Tibial artery (tissue), 4 donors: Measurements from ENCODE around the gene FGGY.

ENCODE experiments used
- DNase-seq, 2 donors: peaks; one replicate each; pipeline ENCODE4 v3.0.0-alpha.2; 2019
- H3K27ac ChIP-seq, 2 donors: fragments of 200-600 bp; sonication (generic) in 1 of 2; 1 replicate in 1 of 2; 2 replicates in 1 of 2; pipeline ENCODE4 v1.5.1; 2018 to 2019; ENCODE audit warnings: mild to moderate bottlenecking in 1 of 2
- H3K27me3 ChIP-seq, 2 donors: fragments of 200-600 bp; sonication (generic) in 1 of 2; one replicate each; pipeline versions ENCODE4 v1.5.1 to v1.6.0; 2016 to 2019
- H3K36me3 ChIP-seq, 3 donors: fragments of 200-600 bp; sonication (generic) in 2 of 3; one replicate each; pipeline ENCODE4 v1.5.1; 2016 to 2019; ENCODE audit warnings: mild to moderate bottlenecking in 2 of 3
- H3K4me1 ChIP-seq, 4 donors: fragments of 200-600 bp; sonication (generic) in 2 of 4; 1 replicate in 3 of 4; 2 replicates in 1 of 4; pipeline ENCODE4 v1.5.1; 2016 to 2019
- H3K4me3 ChIP-seq, 2 donors: fragments of 200-600 bp; sonication (generic) in 1 of 2; 1 replicate in 1 of 2; 2 replicates in 1 of 2; pipeline ENCODE4 v1.5.1; 2018 to 2019; ENCODE audit warnings: mild to moderate bottlenecking in 2 of 2
- H3K9me3 ChIP-seq, 3 donors: fragments of 200-600 bp; sonication (generic) in 1 of 3; one replicate each; pipeline ENCODE4 v1.5.1; 2016 to 2019
- CTCF ChIP-seq, 2 experiments: fragments of 200-600 bp in 1 of 2; fragments of 450-650 bp in 1 of 2; IDR thresholded peaks; one replicate each; pipeline ENCODE4 v1.5.1; 2017 to 2019; ENCODE audit warnings: antibody characterized with exemption in 2 of 2, mild to moderate bottlenecking in 1 of 2, moderate library complexity in 1 of 2
- intact Hi-C: fragments of 100-400 bp; cut with DNase I; formaldehyde crosslinking; loops from one replicate; pipeline ENCODE4 v1.15.0; 2023; ENCODE audit warnings: low total_unique reads

The FGGY gene

DNA sequence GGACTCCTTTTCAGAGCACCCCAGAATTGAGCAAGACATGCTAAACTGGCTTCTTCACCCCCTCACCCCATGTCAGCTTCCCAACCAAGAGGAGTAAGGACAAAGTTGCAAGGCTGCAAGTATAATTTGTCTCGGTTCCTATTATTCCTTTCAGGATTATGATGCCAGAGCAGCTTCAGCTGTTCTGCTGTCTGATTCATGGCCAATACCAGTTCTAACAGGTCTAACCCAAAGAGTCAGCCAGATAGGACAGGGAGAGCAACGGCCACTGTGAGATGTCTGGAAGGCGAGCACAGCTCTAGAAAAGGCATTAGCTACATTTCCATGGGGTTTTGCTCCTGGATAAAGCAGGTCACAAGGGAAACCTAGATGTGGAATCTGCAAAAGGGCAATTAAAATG is 464.5 kb downstream of the FGGY start:
- TF ChIP-seq CTCF (IDR thresholded peaks at IDR 0.05): no peak
- no peaks in the 10 kb centered on the region for H3K9me3 ChIP-seq
- intact Hi-C loops: no loop called here
- no peak overlapping the region for H3K4me3 ChIP-seq
- no peak for DNase-seq
- H3K27me3 ChIP-seq: no peaks in the 10 kb centered on the region
- no peaks in the 10 kb centered on the region for H3K36me3 ChIP-seq
- peaks cover 0 to 6% (median 4%) of the 10 kb centered on the region in 4 donors for H3K4me1 ChIP-seq
- H3K27ac ChIP-seq: no peak overlapping the region

DNA sequence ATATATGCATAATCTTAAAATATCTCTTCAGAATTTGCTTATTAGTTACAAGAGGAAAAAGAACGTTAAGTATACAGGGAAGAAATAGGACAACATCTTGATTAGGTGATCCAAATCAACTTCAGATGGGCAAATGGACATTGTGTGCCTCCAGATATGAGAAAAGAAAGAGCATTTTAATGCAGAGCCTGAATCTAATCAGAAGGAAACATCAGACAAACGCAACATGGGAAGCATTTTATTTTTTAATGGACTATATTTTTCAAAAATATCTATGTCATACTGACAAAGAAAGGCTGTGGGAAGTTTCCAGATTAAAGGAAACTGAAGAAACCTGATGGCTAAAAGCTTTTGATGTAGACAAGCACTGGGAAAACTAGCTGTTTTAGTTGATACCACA is 466.5 kb downstream of the FGGY start:
- H3K4me1 ChIP-seq: peaks cover 0 to 6% (median 4%) of the 10 kb centered on the region in 4 donors
- TF ChIP-seq CTCF (IDR thresholded peaks at IDR 0.05): no peak
- H3K4me3 ChIP-seq: no peak overlapping the region
- no peak overlapping the region for H3K27ac ChIP-seq
- no peaks in the 10 kb centered on the region for H3K36me3 ChIP-seq
- intact Hi-C loops: no loop called here
- no peaks in the 10 kb centered on the region for H3K9me3 ChIP-seq
- no peak for DNase-seq
- H3K27me3 ChIP-seq: no peaks in the 10 kb centered on the region

DNA sequence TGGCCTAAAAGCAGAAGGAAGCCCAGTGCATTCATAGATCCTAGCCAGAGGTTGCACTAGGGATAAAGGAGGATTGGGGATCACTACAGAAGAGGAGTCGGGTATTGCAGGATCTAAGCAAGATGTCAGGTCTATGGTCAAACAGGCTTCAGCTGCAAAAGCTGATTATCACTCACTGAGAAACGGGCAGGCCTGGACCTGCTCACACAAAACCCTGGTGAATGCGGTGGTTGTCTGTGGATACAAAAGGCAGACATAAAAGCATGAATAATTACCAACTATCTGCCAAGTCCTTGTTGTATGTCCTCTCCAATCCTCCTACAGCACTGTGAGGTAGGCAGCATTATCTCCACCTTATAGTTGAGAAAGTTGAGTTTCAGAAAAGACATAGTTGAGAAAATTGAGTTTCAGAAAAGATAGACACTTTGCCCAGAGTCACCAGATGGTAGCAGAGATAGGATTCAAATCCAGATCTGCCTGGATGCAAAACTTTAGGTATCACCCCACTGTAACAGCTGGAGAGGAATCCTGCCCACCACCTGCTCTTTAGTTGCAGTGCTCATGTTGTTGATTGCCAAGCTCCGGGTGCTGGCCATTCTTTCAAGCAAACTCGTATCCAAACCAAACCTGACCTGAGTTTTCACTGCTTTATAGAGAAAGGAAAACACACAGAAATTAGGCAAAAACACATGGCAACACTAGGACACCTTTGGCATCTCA is 468.3 kb downstream of the FGGY start:
- no peaks in the 10 kb centered on the region for H3K27me3 ChIP-seq
- TF ChIP-seq CTCF (IDR thresholded peaks at IDR 0.05): no peak
- DNase-seq: no peak
- intact Hi-C loops: no loop called here
- H3K27ac ChIP-seq: no peak overlapping the region
- no peaks in the 10 kb centered on the region for H3K4me1 ChIP-seq
- H3K36me3 ChIP-seq: no peaks in the 10 kb centered on the region
- H3K9me3 ChIP-seq: no peaks in the 10 kb centered on the region
- no peak overlapping the region for H3K4me3 ChIP-seq

GRCh38 chr1:59766227-59766855 is 469.4 kb downstream of the FGGY start:
- no peak for DNase-seq
- no peak overlapping the region for H3K4me3 ChIP-seq
- intact Hi-C loops: no loop called here

GRCh38 chr1:59767119-59767518 is 470.2 kb downstream of the FGGY start:
- no peak for TF ChIP-seq CTCF (IDR thresholded peaks at IDR 0.05)
- intact Hi-C loops: no loop called here
- H3K4me1 ChIP-seq: no peaks in the 10 kb centered on the region
- H3K4me3 ChIP-seq: no peak overlapping the region
- DNase-seq: no peak
- H3K27me3 ChIP-seq: no peaks in the 10 kb centered on the region
- H3K9me3 ChIP-seq: no peaks in the 10 kb centered on the region
- no peaks in the 10 kb centered on the region for H3K36me3 ChIP-seq
- H3K27ac ChIP-seq: no peak overlapping the region

More at GRCh38 chr1:59766227-59766855, 469.4 kb downstream of the FGGY start:
- no peak for TF ChIP-seq CTCF (IDR thresholded peaks at IDR 0.05)
- no peaks in the 10 kb centered on the region for H3K4me1 ChIP-seq
- no peaks in the 10 kb centered on the region for H3K9me3 ChIP-seq
- H3K27me3 ChIP-seq: no peaks in the 10 kb centered on the region
- H3K27ac ChIP-seq: no peak overlapping the region
- no peaks in the 10 kb centered on the region for H3K36me3 ChIP-seq
